NT2/D1 (cell line): ENCODE results near the gene MYO9B.

ENCODE experiments used
- SUZ12 ChIP-seq: IDR thresholded peaks from 2 replicates; pipeline ENCODE4 v1.6.1; 2011; ENCODE audit not compliant: insufficient read length, insufficient read depth; ENCODE audit errors: extremely low read depth
- YY1 ChIP-seq: IDR thresholded peaks from 2 replicates; pipeline ENCODE4 v1.6.1; 2011; ENCODE audit not compliant: insufficient read length, insufficient read depth
- ZNF274 ChIP-seq: IDR thresholded peaks from 2 replicates; pipeline ENCODE4 v1.6.1; 2011; ENCODE audit warnings: mild to moderate bottlenecking, low read depth, low read length

- no peak for TF ChIP-seq YY1
- TF ChIP-seq ZNF274: no peak
- no peak for TF ChIP-seq SUZ12
Measured at GRCh38 chr19:17248011-17248776, 172.6 kb downstream of the MYO9B start.
